ENCODE results near the gene RNF215.
"Not testable (repeated sequence)": the region's sequence is repeated elsewhere in the genome, so short reads cannot be mapped to it uniquely, and the experiment has no call there.

Gene RNF215

DNA sequence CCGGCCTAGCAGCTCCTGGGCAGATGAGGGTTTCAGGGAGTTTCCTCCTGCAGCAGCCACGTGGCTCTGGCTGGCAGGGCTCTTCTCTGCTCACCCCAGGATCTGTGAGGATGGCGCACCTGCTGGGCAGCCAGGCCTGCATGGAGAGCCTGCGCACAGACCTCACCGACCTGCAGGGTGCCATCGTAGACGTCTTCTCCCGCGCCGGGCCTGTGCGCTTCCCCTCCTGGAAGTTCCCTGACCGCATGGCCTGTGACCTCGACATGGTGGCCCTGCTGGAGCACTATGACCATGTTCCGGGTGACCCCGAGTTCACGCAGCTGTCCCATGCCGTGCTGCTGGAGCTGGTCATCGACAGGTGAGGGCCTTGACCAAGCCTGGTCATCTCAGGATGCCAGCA is 21.3 kb downstream of the RNF215 start:
- no peak for DNase-seq (ENCODE audit: low read depth in 1 of 2, low spot score in 1 of 2)

GRCh38 chr22:30362651-30363281 is 24.4 kb downstream of the RNF215 start:
- no peak for DNase-seq (ENCODE audit: low read depth in 1 of 2, low spot score in 1 of 2)

GRCh38 chr22:30361916-30362650 is 25.1 kb downstream of the RNF215 start:
- DNase-seq (ENCODE audit: low read depth in 1 of 2, low spot score in 1 of 2), result no peak

GRCh38 chr22:30358541-30358940 is 28.7 kb downstream of the RNF215 start:
- no peak for DNase-seq (ENCODE audit: low read depth in 1 of 2, low spot score in 1 of 2)

DNA sequence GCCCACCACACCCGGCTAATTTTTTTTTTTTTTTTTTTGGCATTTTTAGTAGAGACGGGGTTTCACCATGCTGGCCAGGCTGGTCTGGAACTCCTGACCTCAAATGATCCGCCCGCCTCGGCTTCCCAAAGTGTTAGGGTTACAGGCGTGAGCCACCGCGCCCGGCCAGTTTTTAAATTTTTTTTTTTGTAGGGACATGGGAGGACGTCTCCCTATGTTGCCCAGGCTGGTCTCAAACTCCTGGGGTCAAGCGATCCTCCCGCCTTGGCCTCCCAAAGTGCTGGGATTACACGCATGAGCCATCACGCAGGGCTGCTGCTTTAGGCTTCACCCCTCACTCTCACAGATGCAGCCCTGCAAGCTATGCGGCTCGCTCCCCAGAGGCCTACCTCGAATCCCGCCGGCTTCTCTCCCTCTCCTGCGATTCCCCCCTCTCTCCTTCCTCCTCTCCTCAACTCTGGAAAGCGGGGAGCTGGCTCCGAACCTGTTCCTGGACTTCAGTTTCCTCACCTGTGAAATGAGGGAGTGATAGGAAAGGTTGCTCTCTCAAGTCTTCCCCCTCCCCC is 29.5 kb downstream of the RNF215 start:
- no peak for DNase-seq (ENCODE audit: low read depth in 1 of 2, low spot score in 1 of 2)

DNA sequence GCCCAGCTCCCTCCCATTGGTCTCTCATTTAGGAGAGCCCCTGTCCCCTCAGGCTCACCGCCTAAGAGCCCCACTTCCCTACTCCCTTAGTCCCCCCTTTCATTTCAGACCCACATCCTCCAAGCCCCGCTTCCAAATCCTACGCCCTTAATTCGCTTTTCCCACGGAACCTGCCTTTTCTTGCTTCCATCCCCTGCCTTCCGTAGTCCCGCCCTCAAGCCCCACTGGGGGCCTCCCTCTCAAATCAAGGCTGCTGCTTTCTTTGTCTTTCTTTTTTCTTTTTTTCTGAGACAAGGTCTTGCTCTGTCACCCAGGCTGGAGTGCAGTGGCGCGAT is 30.0 kb downstream of the RNF215 start:
- DNase-seq (ENCODE audit: low read depth in 1 of 2, low spot score in 1 of 2), result no peak

- peak; percentile 63 to 80 for DNase-seq (ENCODE audit: low read depth in 1 of 2, low spot score in 1 of 2)
Observed at GRCh38 chr22:30356449-30357235, 30.6 kb downstream of the RNF215 start, which contains the start of the genes CCDC157 and SF3A1. Gene CCDC157, plus strand, starts transcription at chr22:30357007. Its CDS starts 8,994 bp downstream, at chr22:30366001. Gene SF3A1, minus strand, starts transcription at chr22:30356894. Its CDS starts 102 bp downstream, at chr22:30356792.

DNA sequence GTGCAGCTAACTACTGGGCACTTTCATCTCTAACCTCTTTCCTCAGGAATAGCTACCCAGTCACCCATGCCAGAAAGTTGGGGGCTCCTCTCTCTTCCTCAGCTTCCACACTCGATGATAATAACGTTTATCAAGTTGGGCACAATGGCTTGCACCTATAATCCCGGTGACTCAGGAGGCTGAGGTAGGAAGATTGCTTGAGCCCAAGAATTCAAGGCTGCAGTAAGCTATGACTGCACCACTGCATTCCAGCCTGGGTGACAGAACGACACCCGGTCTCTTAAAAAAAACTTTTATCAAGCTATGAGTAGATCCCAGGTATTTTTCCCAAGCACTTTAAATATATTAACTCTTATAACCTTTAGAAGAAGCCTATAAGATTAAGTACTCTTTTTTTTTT is 32.6 kb downstream of the RNF215 start:
- DNase-seq (ENCODE audit: low read depth in 1 of 2, low spot score in 1 of 2), result no peak

DNA sequence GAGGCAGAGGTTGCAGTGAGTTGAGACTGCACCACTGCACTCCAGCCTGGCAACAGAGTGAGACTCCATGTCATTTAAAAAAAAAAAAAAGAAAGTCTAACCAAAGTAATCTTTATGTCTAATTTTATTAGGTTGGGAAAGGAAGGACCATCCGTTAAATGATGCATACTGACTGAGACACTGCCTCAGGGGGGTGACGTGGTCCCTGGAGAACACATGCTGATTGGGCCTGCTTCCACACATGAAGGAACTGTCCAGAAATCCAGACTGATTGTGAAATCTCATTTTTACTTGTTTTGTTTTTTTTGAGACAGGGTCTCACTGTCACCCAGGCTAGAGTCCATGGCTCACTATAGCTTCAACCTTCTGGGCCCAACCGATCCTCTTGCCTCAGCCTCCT is 36.0 kb downstream of the RNF215 start:
- no peak for DNase-seq (ENCODE audit: low read depth in 1 of 2, low spot score in 1 of 2)

DNA sequence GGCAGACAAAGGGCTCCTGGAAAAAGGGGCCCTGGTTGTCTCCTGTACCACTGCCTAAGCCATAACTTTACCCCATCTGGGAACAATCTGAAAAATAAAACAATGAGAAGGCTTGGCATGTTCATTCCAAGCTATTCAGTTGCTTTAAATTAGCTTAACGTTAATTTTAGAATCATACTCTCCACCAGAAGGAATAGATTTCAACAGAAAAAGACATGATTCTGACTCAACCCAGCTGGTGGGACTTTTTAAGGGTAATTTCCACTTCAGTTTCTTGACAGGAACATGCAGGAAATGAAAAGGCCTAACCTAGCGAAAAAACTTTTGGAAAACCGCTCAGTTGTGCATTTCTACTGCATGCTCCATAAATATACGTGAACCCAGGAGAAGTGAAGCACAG is 38.4 kb downstream of the RNF215 start:
- DNase-seq (ENCODE audit: low read depth in 1 of 2, low spot score in 1 of 2), result no peak

DNA sequence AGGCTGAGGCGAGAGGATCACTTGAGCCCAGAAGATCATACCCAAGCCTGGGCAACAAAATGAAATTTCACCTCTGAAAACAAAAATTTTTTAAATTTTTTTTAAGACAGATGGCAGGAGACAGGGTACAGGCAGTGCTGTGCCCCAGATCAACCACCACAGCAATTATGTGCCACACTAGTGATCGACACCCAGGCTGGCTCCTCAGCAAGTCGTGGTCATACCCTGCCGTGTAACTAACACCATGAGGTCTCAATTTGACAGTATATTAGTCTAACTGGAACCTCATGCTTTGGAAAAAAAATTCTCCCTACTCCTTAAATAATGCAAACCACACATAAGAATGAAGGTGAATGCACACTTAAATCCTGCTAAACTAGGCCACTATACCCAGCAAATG is 38.8 kb downstream of the RNF215 start:
- DNase-seq (ENCODE audit: low read depth in 1 of 2, low spot score in 1 of 2), result no peak

GRCh38 chr22:30347255-30347892 is 39.8 kb downstream of the RNF215 start:
- no peak for DNase-seq (ENCODE audit: low read depth in 1 of 2, low spot score in 1 of 2)

- no peak for DNase-seq (ENCODE audit: low read depth in 1 of 2, low spot score in 1 of 2)
Observed at GRCh38 chr22:30344447-30345200, 42.6 kb downstream of the RNF215 start.

DNA sequence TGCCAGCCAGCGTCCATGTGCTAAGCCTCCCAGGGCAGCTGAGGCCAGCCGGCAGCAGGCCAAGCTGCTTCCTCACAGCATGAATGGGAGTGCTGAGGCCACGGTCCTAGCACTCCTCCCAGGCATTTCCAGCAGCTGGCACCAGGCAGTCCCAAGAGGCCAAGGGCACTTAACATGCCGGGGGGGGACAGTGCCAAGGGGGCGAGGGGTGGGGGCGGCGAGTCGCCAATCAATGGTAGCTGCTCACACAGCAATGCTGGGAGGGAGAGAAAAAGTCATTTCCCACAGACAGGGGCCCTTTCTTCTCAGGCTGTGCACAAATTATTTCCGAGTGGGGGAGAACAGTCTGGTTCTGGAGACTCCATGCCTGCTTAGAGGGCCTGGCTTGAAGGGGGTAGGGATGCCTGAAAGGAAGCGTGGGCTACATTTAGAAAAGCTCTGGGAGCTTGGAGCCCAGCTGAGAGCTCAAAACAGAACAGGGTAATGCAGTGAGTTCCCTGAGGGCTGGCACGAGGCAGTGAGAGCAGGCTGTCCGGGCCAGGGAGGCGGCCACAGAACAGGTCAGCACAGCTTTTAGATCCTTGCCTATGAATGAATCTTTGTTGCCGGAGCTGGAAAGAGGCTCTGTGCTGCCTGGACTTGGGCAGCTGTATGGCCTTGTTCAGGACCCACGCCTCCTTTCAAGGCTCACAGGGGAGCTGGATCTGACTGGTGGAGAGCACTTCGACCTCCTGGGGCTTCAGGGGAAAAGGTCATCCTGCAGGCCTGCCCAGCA is 46.1 kb downstream of the RNF215 start:
- no peak for DNase-seq (ENCODE audit: low read depth in 1 of 2, low spot score in 1 of 2)

DNA sequence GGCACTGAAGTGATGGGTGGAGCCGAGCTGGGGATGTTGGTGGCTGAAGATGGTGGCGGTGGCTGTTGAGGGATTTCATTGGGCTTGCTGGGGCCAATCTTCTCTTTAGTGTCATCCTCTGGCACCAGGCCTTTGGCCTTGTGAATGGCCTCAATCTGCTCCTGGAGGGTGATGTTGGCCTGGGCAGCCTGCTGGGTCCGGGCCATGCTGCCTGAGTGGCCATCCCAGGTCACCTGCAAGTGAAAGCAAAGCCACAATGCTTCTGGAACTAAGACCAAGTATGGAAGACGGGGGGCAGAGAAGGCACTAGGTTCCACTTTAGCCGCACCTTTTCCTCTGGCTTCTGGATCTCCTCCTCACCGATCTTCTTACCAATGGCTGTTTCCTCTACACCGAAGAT is 48.4 kb downstream of the RNF215 start:
- no peak for DNase-seq (ENCODE audit: low read depth in 1 of 2, low spot score in 1 of 2)

- DNase-seq (ENCODE audit: low read depth in 1 of 2, low spot score in 1 of 2), result not testable (repeated sequence)
Observed at GRCh38 chr22:30338341-30338740, 48.9 kb downstream of the RNF215 start.

GRCh38 chr22:30337461-30337778 is 49.8 kb downstream of the RNF215 start:
- DNase-seq (ENCODE audit: low read depth in 1 of 2, low spot score in 1 of 2), result no peak

DNA sequence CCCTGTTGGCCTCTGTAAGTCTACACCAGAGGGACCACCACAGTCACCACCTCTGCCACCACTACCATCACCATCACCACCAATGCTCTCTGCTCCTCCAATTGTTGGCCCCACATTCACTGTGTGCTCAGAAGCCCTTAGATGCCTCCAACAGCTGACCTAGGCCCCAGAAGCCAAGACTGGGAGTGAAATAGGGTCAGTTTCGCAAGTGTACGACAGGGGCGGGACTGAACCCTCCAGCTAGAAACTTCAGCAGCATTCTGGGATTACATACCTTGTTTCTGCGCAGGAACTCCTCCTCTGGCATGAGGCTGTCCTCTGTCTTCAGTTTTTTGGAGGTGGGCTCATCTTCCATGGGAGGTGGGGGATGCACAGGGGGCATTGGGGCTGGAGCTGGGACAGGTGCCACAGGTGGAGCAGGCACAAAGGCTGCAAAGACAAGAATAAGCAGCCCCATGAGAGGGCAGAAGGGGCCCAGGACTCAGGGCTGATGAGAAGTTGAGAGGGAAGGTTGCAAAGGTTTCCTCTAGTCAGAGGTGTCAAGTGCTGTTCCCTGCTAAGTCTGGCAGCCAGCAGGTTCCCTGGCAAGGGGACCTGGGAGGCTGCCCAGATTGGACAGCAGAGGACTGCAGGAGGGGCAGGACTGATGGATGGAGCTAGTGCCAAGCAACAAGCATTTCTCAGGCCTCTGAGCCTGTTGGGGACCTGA is 50.3 kb downstream of the RNF215 start:
- DNase-seq (ENCODE audit: low read depth in 1 of 2, low spot score in 1 of 2), result no peak

GRCh38 chr22:30335236-30335635 is 52.0 kb downstream of the RNF215 start:
- no peak for DNase-seq (ENCODE audit: low read depth in 1 of 2, low spot score in 1 of 2)
